ENCODE data around the gene VTI1A.

GRCh38 chr10:112639298-112639697, 192.3 kb downstream of the VTI1A start:
- TF ChIP-seq POLR2AphosphoS5 (IDR thresholded peaks at IDR 0.05; ENCODE audit: borderline replicate concordance, low read depth, low read length) (no peak), EZH2 (IDR thresholded peaks at IDR 0.05) (no peak)

Data from SK-N-MC (cell line).